Duodenal mucosa (tissue), 2 donors: ENCODE results near the gene SASH1.

Source experiments
- H3K27ac ChIP-seq: one replicate; pipeline ENCODE4 v1.7.0; 2013; ENCODE audit warnings: low read depth, low read length
- H3K27me3 ChIP-seq, 2 donors: one replicate each; pipeline ENCODE4 v1.7.0; 2013; ENCODE audit warnings: low read length in 2 of 2, control low read depth in 1 of 2; ENCODE audit not compliant: insufficient read depth in 2 of 2, control insufficient read depth in 1 of 2
- H3K36me3 ChIP-seq, 2 donors: one replicate each; pipeline ENCODE4 v1.7.0; 2013; ENCODE audit warnings: low read length in 2 of 2, control low read depth in 1 of 2; ENCODE audit not compliant: insufficient read depth in 2 of 2, control insufficient read depth in 1 of 2
- H3K4me1 ChIP-seq, 2 donors: one replicate each; pipeline ENCODE4 v1.7.0; 2013; ENCODE audit warnings: low read length in 2 of 2, control low read depth in 1 of 2; ENCODE audit not compliant: insufficient read depth in 2 of 2, control insufficient read depth in 1 of 2
- H3K4me3 ChIP-seq, 2 donors: one replicate each; pipeline ENCODE4 v1.7.0; 2013; ENCODE audit warnings: low read length in 2 of 2, low read depth in 1 of 2
- H3K9ac ChIP-seq, 2 donors: one replicate each; pipeline ENCODE4 v1.7.0; 2013; ENCODE audit warnings: low read length in 2 of 2, low read depth in 1 of 2
- H3K9me3 ChIP-seq, 2 donors: one replicate each; pipeline ENCODE4 v1.7.0; 2013; ENCODE audit warnings: low read length in 2 of 2, control low read depth in 1 of 2; ENCODE audit not compliant: control insufficient read depth in 1 of 2

SASH1 gene

DNA sequence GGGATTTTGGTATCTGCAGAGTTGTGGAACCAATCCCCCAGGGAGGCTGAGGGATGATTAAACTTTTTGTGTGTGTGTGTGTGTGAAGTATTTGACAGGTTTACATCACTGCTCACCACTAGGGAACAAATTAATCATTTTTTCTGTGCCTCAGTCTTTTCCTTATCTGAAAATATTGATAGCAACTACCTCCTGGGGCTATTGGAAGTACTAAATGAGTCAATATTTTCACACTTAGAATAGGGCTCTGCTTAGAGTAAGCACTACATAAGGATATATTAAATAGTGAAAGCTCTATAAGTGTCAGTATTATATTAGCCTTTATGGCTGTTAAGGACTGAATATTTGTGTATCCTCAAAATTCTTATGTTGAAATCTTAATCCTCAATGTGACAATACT, 249.0 kb downstream of the SASH1 start:
- Histone ChIP-seq H3K4me3 (no peak overlapping the region), H3K9me3 (no peaks in the 10 kb centered on the region), H3K36me3 (no peaks in the 10 kb centered on the region), H3K27me3 (no peaks in the 10 kb centered on the region), H3K27ac (no peak overlapping the region), H3K4me1 (no peaks in the 10 kb centered on the region), H3K9ac (no peak overlapping the region)

DNA sequence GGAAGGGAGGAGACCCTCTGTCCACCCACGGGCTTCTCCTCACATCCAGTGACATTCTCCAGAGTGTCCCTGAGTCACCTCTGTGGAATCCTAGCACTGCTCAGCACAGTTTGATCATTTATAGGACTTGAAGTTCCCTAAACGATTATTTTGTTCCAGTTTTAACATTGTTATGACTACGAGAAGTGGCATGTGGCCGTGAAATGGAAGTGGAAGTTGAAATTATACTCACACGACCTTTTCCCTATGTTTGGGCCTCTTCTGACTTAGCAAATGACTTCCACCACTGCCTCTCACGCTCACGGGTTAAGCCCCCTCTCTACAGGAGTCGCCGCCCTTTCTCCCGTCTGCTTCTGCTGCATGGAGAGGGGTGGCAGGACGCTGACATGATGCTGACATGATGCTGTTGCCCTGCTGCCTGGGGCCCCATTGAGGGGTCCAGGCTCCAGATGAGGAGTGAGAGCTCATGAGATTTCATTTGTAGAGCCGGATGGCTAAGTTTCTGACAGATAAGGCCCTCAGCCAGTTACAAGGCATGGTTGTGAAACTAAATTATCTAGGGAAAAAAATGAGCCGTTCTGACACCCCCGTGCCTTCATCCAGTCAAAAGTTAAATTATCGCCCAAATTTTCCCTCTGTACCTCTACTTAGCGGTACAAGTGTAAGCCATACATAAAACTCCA, 250.6 kb downstream of the SASH1 start:
- Histone ChIP-seq H3K9me3 (no peaks in the 10 kb centered on the region), H3K36me3 (no peaks in the 10 kb centered on the region), H3K27ac (peak overlapping the region; percentile 61)

DNA sequence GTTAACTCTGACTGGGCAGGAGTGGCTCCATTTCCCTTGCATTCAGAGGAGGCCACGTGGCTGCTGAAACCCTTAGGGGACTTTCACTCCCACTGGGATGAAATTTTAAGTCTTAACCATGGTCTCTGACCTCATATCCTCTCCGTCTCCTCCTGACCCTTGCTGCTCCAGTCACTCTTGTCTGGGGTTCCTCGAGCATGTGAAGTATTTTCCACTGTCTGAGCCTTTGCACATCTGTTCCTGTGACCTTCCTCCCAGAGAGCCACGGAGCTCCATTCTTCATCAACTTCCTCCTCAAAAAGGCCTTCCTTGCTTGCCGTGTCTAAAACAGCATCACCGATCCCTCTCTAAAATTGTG, 251.2 kb downstream of the SASH1 start:
- Histone ChIP-seq H3K9ac (no peak overlapping the region), H3K4me3 (no peak overlapping the region), H3K36me3 (no peaks in the 10 kb centered on the region), H3K27ac (peak overlapping the region; percentile 61), H3K4me1 (no peaks in the 10 kb centered on the region), H3K9me3 (no peaks in the 10 kb centered on the region), H3K27me3 (no peaks in the 10 kb centered on the region)

More for the DNA sequence above, 250.6 kb downstream of the SASH1 start:
- no peak overlapping the region for H3K9ac ChIP-seq
- no peak overlapping the region for H3K4me3 ChIP-seq
- no peaks in the 10 kb centered on the region for H3K4me1 ChIP-seq
- no peaks in the 10 kb centered on the region for H3K27me3 ChIP-seq

DNA sequence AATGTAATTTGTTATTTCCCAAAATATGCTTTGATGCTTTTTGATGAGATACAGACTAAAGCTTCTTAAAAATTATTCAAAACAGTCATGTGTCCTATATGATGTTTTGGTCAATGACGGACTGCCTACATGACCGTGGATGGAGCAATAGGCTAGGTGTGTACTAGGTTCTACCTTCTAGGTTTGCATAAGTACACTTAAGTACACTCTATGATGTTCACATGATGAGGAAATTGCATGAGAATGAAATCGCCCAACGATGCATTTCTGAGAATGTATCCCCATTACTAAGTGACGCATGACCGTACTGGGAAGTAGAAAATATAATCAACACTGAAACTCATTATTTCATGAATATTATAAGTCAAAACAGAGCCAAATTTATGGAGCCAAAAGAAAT, 252.9 kb downstream of the SASH1 start:
- H3K4me3 ChIP-seq = no peak overlapping the region
- no peaks in the 10 kb centered on the region for H3K4me1 ChIP-seq
- H3K27ac ChIP-seq = no peak overlapping the region
- no peaks in the 10 kb centered on the region for H3K9me3 ChIP-seq
- no peaks in the 10 kb centered on the region for H3K36me3 ChIP-seq
- H3K9ac ChIP-seq = no peak overlapping the region
- no peaks in the 10 kb centered on the region for H3K27me3 ChIP-seq

DNA sequence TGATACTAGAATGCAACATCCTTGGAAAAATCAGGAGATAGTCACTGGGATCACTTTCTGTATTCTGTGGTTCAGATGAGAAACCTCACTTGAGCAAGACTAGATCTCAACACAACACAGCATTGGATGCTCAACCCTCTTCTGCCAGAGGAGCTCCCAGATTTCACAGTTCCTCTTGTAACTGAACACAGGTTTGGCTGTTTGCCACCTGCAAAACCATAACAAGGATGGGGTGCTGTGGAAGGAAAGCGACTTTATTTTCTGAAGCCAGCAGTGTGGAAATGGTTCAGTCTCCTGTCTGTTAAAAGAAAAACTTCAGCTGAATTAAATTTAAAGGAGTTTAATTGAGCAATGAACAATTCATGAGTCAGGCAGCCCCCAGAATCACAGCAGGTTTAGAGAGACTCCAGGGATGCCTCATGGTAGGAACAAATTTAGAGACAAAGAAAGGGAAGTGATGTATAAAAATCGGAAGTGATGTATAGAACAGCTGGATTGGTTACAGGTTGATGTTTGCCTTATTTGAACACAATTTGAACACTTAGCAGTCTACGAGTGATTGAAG, 254.3 kb downstream of the SASH1 start:
- Histone ChIP-seq H3K9me3 (no peaks in the 10 kb centered on the region), H3K36me3 (no peaks in the 10 kb centered on the region), H3K4me1 (no peaks in the 10 kb centered on the region), H3K4me3 (no peak overlapping the region), H3K9ac (no peak overlapping the region), H3K27ac (no peak overlapping the region), H3K27me3 (no peaks in the 10 kb centered on the region)

DNA sequence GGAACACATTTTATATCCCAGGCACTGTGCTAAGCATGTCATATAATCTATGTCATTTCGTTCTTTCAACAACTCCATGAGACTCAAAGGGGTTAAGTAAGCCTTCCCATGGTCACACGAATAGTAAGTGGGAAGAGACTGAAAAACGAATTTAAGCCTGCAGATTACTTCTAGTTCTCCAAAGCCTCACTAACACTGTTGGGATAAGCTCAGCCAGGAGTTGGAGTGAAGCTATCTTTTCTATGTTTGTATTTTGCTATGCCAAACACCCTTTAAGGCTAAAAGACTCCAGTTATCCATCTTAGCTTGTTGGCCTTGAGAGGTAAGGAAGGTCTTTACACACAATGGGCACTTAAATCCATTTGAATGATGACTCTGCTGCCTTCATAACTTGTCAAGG, 256.1 kb downstream of the SASH1 start:
- no peaks in the 10 kb centered on the region for H3K9me3 ChIP-seq
- no peak overlapping the region for H3K4me3 ChIP-seq
- no peaks in the 10 kb centered on the region for H3K4me1 ChIP-seq
- no peak overlapping the region for H3K9ac ChIP-seq
- H3K27ac ChIP-seq = no peak overlapping the region
- no peaks in the 10 kb centered on the region for H3K36me3 ChIP-seq
- H3K27me3 ChIP-seq = no peaks in the 10 kb centered on the region

DNA sequence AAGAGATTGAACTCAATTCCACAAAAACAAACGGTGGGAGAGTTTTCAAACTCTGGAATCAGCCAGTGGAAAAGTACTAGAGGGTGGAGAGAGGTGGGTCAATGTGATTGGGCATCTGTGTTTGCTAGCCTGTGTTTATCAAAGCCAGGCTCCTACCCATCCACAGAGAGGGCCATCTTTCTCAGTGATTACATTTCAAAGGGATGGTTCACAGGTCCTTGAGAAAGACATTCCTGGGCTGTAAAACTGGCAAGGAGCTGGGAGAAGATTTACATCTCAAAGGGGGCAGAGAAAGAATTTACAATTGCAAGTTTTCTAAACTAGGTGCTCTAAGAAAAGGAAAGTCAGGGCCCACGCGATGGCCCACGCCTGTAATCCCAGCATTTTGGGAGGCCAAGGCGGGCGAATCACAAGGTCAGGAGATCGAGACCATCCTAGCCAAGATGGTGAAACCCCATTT, 257.4 kb downstream of the SASH1 start:
- H3K27me3 ChIP-seq = no peaks in the 10 kb centered on the region
- H3K27ac ChIP-seq = no peak overlapping the region
- no peak overlapping the region for H3K9ac ChIP-seq
- H3K4me1 ChIP-seq = no peaks in the 10 kb centered on the region
- no peaks in the 10 kb centered on the region for H3K9me3 ChIP-seq
- H3K4me3 ChIP-seq = no peak overlapping the region
- no peaks in the 10 kb centered on the region for H3K36me3 ChIP-seq
